Epidermal melanocyte (primary cell): Measurements from ENCODE around the gene DOCK6.

Experiments used
- DNase-seq: peaks from one replicate; pipeline ENCODE4 v3.0.0; 2011; ENCODE audit warnings: low spot score; ENCODE audit not compliant: insufficient read length

The DOCK6 gene, protein sequence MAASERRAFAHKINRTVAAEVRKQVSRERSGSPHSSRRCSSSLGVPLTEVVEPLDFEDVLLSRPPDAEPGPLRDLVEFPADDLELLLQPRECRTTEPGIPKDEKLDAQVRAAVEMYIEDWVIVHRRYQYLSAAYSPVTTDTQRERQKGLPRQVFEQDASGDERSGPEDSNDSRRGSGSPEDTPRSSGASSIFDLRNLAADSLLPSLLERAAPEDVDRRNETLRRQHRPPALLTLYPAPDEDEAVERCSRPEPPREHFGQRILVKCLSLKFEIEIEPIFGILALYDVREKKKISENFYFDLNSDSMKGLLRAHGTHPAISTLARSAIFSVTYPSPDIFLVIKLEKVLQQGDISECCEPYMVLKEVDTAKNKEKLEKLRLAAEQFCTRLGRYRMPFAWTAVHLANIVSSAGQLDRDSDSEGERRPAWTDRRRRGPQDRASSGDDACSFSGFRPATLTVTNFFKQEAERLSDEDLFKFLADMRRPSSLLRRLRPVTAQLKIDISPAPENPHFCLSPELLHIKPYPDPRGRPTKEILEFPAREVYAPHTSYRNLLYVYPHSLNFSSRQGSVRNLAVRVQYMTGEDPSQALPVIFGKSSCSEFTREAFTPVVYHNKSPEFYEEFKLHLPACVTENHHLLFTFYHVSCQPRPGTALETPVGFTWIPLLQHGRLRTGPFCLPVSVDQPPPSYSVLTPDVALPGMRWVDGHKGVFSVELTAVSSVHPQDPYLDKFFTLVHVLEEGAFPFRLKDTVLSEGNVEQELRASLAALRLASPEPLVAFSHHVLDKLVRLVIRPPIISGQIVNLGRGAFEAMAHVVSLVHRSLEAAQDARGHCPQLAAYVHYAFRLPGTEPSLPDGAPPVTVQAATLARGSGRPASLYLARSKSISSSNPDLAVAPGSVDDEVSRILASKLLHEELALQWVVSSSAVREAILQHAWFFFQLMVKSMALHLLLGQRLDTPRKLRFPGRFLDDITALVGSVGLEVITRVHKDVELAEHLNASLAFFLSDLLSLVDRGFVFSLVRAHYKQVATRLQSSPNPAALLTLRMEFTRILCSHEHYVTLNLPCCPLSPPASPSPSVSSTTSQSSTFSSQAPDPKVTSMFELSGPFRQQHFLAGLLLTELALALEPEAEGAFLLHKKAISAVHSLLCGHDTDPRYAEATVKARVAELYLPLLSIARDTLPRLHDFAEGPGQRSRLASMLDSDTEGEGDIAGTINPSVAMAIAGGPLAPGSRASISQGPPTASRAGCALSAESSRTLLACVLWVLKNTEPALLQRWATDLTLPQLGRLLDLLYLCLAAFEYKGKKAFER (N-terminal part only)

DNA sequence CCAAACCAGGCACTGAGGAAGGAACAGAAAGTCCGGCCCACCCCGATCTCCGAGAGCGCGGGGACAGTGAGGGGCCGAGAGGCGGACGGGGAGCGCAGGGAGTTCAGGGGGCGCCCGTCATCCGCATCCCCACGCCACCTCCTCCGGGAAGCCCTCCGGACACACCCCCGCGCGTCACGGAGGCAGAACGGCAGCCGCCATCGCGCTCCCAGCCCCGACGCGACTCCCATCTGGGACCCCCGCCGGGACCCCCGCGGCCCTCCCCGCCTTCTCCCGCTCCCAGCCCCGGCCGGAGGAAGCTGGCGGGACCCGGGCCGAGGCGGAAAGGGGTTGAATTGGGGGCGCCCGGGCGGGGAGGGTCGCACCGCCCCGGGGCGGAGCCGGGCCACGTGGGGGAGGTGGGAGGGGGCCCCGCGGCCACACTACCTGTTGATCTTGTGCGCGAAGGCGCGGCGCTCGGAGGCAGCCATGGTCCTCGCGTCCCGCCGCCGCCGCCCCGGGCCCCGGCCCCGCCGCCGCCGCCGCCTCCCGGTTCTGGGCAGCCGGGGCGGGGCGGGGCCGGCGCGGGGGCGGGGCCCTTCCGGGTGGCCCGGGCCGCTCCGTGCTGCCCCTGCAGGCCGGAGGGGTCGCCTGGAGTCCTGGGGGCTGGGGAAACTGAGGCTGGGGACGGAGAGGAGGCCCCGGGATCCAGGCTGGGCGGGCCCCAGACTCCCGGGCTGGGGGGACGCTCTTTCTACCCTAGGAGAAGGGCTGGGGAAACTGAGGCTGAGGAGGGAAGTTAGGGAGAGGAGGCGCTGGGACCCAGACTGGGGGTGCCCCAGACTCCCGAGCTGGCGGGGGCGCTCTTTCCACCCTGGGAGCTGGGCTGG is at the start of gene DOCK6:
TSS of gene DOCK6 (minus strand) at position 554 of the 869 bp plus-strand sequence. CDS start at position 470, 84 bp downstream.
- peak; percentile 43 for DNase-seq

DNA sequence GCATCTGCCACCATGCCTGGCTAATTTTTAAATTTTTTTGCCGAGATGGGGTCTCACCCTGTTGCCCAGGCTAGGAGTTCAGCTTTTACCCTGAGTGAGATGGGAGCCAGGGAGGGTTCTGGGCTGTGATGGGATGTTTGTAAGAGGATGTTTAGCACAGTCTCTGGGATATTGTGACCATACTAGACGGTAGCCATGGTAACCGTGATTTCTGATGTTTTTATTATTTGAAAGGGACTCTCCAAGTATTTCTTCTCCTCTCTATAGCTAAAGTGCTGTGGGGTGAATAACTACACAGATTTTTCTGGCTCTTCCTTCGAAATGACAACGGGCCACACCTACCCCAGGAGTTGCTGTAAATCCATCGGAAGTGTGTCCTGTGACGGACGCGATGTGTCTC is 44.0 kb upstream of the DOCK6 start:
- no peak for DNase-seq

- DNase-seq = no peak
Observed at GRCh38 chr19:11304936-11305335, 42.6 kb upstream of the DOCK6 start.

DNA sequence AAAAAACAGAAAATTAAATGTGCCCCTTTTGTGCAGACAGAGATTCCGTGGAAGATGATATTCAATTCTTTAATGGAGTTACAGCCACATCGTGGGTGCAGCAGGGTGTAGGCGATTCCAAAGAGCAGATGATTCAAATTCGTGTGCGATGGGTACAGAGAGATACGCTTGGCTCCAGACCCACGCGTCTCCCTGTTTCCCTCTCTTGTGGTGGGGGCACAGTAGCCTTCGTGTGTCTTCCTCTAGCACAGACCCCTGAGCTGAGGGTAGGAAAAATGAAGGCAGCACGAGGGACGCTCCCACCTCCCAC is 38.4 kb upstream of the DOCK6 start:
- DNase-seq = no peak

GRCh38 chr19:11299946-11300810 is 37.9 kb upstream of the DOCK6 start:
- no peak for DNase-seq

- no peak for DNase-seq
Observed at GRCh38 chr19:11296264-11296663, 33.9 kb upstream of the DOCK6 start.

GRCh38 chr19:11295665-11296245 is 33.4 kb upstream of the DOCK6 start, which contains the start of gene TSPAN16:
Gene TSPAN16 (plus strand): TSS chr19:11296160. CDS start chr19:11296298, 138 bp downstream.
- DNase-seq = no peak

DNA sequence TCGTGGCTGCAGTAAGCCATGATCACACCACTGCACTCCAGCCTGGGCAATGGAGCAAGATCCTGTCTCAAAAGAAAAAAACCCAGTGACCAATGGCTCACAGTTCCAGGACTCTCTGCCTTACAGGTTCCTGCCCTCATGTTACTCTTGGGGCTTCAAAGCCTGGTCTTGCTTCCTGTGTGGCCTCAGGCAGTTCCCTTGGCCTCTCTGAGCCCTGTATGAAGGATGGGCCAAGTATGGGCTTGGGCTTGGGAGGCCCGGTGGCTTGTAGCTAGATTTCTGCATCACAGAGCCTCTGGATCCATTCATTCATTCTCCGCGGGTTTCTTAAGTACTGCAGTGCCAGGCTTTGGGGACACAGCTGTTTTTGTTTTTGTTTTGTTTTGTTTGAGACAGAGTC is 32.9 kb upstream of the DOCK6 start:
- no peak for DNase-seq

DNA sequence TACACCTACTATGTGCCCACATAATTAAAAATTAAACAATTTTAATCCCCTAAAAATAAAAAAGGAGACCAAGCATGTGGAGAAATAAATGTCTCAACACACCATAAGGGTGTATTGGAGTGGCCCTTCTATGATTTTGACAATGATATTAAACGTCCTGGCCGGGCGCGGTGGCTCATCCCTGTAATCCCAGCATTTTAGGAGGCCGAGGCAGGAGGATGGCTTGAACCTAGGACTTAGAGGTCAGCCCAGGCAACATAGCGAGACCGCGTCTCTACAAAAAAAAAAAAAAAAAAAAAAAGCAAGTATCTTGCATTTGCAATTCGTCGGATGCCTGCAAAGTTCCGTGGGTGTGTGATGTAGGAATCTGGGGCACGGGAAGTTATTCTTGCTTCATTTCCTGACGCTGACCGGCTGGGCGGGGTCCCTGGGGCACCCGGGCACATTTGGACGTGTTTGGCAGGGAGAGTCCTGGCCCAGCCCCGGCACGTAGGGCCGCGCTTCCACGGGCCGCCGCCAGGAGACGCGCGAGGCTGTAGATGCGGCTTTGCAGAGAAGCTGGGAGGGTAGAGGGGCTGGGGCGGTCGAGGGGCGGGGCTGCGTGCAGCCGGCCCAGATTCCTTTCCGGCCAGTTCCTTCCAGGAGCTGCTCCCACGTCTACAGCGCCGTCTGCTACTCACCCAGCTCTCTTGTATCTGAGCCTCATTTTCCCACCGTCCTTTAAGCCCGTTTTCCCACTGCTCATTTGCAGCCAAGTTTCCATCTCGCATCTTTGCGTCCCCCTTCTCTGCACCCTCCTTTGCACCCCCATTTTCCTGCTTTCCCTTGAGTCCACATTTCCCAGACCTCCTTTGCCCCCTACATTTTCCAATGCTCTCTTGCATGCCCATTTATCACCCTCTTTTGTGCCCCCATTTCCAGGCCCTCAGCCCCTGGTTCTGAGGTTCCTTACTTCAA is 31.4 kb upstream of the DOCK6 start:
- peak; percentile 87 for DNase-seq

DNA sequence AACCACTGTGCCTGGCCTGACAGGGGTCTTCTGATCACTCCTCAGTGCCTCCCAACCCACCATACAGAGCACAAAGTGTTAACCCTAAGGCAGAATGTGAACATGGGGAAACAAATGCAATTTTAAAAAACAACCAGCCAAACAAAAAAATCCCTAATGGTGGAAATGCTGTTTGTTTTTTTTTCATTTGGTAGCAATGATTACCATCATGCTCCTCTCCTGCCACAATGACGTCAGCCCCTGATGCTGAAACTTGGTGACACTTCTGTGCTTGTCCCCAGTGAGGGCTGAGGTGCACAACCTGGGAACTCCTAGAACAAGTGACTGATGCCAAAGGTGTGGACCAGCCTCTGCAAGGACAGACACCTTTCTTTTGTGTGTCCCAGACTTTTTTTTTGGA is 29.7 kb upstream of the DOCK6 start:
- DNase-seq = no peak

DNA sequence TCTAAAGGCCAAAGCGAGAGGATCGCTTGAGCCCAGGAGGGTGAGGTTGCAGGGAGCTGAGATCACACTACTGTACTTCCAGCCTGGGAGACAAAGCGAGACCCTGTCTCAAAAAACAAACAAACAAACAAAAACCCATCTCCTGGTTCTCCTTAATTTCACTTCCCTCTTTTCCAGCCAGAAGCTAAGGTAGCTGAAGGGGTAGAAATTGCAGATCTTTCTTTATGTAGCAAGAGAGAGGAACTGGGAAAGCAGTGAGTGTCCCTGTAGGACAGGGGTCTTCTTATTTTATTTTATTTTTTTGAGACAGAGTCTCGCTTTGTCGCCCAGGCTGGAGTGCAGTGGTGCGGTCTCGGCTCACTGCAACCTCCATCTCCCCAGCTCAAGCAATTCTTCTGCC is 29.1 kb upstream of the DOCK6 start:
- no peak for DNase-seq

- DNase-seq = no peak
Observed at GRCh38 chr19:11290256-11290655, 27.9 kb upstream of the DOCK6 start.

DNA sequence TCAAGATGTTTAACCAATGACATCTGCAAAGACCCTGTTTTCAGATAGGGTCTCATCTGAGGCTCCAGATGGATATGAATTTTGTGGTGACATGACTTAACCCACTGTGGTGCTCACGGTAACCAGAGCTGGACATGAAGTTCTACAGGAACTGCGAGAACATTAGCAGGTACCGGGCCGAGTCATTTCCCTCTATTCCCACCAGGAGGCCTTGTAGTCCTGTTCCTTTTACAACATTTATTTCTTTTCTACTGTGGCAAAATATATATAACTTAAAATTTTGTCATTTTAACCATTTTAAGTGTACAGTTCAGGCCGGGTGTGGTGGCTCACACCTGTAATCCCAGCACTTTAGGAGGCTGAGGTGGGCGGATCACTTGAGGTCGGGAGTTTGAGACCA is 26.0 kb upstream of the DOCK6 start:
- DNase-seq = no peak

DNA sequence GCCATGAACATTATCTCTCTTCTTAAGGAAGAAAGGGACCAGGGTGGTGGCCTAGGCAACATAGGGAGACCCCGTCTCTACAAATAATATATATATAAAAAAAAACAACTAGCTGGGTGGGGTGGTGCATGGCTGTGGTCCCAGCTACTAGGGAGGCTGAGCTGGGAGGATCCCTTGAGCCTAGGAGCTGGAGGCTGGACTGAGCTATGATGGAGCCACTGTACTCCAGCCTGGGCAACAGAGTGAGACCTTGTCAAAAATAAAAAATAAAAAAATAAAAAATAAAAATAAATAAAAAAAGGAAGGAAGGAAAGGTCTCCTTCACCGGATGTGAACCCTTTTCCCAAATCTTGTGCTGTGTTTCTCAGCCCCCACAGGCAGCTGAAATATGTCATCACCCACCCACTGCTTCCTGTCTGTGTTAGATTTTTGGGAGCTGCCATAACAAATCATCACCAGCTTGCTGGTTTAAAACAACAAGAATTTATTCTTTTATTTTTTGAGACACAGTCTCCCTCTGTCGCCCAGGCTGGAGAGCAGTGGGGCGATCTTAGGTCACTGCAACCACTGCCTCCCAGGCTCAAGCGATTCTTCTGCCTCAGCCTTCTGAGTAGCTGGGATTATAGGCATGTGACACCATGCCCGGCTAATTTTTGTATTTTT is 24.1 kb upstream of the DOCK6 start:
- no peak for DNase-seq

DNA sequence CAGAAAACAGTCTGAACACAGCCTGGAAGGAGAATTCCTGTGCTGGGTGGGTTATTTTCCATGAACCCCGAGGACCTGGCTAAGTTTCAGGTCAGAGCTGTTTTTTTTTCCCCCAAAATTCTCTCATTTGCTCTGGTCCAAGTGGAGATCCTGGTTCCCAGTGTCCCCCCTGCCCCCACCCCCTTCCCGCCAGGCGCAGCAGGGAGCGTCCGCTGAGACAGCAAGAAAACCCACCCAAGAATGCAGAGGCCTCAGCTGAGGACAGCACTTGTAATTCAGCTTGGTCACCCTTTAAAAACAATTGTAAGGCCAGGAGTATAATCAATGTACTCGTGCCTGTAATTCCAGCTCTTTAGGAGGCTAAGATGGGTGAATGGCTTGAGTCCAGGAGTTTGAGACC is 22.2 kb upstream of the DOCK6 start:
- DNase-seq = no peak

DNA sequence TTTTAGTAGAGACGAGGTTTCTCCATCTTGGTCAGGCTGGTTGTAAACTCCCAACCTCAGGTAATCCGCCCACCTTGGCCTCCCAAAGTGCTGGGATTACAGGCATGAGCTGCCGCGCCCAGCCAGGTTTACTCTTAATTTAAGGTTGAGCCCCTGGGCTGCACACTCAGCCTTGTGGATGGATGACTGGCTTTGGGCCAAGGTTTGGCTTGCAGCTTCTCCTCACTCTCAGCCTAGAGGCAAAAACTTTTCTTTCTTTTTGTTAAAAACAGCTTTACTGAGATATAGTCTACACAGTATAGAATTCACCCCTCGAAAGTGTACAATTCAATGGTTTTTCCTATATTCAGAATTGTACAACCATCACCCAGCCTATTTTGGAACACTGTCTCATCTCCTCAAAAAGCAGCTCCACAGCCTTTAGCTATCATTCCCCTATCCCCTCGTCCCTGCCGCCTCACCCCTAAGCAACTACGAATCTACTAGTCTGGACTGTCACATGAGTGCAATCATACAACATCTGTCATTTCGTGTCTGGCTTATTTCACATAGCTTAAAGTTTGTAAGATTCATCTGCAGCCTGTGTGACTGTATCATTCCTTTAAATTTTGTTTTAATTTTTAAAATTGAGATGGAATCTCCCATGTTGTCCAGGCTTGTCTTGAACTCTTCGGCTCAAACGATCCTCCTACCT is 19.2 kb upstream of the DOCK6 start:
- no peak for DNase-seq
